GM19099 (cell line): ENCODE measurements around the gene GGACT.

Experiments
- POLR2A ChIP-seq: IDR thresholded peaks from 3 replicates; pipeline ENCODE4 v1.6.1; 2011; ENCODE audit warnings: low read depth; ENCODE audit not compliant: insufficient read length; ENCODE audit errors: extremely low read depth

The GGACT gene

GRCh38 chr13:100573121-100573520 is 15.5 kb downstream of the GGACT start:
- TF ChIP-seq POLR2A: no peak

GRCh38 chr13:100566543-100566942 is 22.0 kb downstream of the GGACT start:
- no peak for TF ChIP-seq POLR2A

- TF ChIP-seq POLR2A: no peak
These were observed 23.3 kb downstream of the GGACT start for GRCh38 chr13:100565286-100565685.

- no peak for TF ChIP-seq POLR2A
These were observed 24.0 kb downstream of the GGACT start for GRCh38 chr13:100564444-100565223.

GRCh38 chr13:100563779-100564178 is 24.8 kb downstream of the GGACT start:
- TF ChIP-seq POLR2A: no peak

GRCh38 chr13:100561599-100562204 is 26.9 kb downstream of the GGACT start:
- TF ChIP-seq POLR2A: no peak

GRCh38 chr13:100561158-100561499 is 27.5 kb downstream of the GGACT start:
- TF ChIP-seq POLR2A: no peak

- no peak for TF ChIP-seq POLR2A
These were observed 28.0 kb downstream of the GGACT start for GRCh38 chr13:100560498-100561157.

GRCh38 chr13:100559886-100560285 is 28.7 kb downstream of the GGACT start:
- TF ChIP-seq POLR2A: no peak

GRCh38 chr13:100552755-100553154 is 35.8 kb downstream of the GGACT start:
- no peak for TF ChIP-seq POLR2A

GRCh38 chr13:100549316-100549715 is 39.3 kb downstream of the GGACT start:
- no peak for TF ChIP-seq POLR2A

GRCh38 chr13:100547791-100548201 is 40.8 kb downstream of the GGACT start:
- TF ChIP-seq POLR2A: no peak

- no peak for TF ChIP-seq POLR2A
These were observed 41.7 kb downstream of the GGACT start for GRCh38 chr13:100546713-100547405.

- TF ChIP-seq POLR2A: no peak
These were observed 42.9 kb downstream of the GGACT start for GRCh38 chr13:100545684-100546061.

- TF ChIP-seq POLR2A: no peak
These were observed 43.5 kb downstream of the GGACT start for GRCh38 chr13:100544866-100545683.
